Head of caudate nucleus (tissue), 42 donors: ENCODE measurements around the gene SLC4A4.

ENCODE experiments used
- DNase-seq, 42 donors: peaks; one replicate each; pipeline versions ENCODE4 v3.0.0 to v3.0.0-alpha.2; 2020 to 2021; ENCODE audit warnings: mixed read lengths in 7 of 42
- intact Hi-C: fragments of 100-400 bp; cut with DNase I; formaldehyde crosslinking; loops from one replicate; pipeline ENCODE4 v1.15.0; 2022

Gene SLC4A4

GRCh38 chr4:71609167-71609566 lies 270.3 kb downstream of the SLC4A4 start:
- no peak for DNase-seq
- intact Hi-C loops, result no loop called here

DNA sequence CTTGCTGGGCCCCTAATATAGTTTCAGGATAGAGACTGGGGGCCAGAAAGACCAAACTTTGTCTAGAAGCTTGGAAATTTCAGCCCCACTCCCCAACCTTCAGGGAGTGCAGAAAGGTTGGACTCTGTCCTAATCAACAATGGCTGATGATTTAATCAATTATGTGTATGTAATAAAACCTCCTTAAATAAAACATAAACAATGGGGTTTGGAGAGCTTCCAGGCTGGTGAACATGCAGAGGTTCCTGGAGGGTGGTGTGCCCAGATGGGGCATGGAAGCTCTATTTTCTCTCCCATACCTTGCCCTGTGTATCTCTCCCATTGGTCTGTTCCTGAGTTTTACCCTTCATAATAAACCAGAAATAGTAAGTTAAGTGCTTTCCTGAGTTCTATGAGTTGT lies 270.8 kb downstream of the SLC4A4 start:
- no peak for DNase-seq
- intact Hi-C loops, result no loop called here

DNA sequence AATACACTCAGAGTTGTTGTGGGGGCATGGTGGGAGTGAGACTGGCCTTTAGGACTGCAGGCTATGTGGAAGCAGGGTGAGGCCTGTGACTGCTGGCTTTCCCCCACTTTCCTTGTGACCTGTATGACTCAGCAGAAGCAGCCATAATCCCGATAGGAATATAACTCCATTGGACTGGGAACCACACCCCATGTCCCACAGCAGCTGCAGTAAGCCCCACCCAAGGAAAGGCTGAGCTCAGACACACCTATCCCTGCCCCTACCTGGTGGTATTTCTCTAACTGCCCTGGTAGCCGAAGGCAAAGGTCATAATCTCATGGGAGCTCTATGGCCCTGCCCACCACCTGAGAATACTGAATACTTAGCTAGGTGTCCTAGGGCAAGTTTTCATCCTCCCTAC lies 275.8 kb downstream of the SLC4A4 start:
- intact Hi-C loops, result no loop called here
- no peak for DNase-seq

- intact Hi-C loops, result no loop called here
- DNase-seq, result no peak
These were observed 277.5 kb downstream of the SLC4A4 start for GRCh38 chr4:71616168-71616811.
